ENCODE data around the gene CST8. TPM values are rescaled to one million over a fixed set of nuclear protein-coding genes. Genes with fewer than 3 reads are reported as not detected.

CST8 gene
- total RNA-seq, 1 experiment from 2014 or later, result not detected

DNA sequence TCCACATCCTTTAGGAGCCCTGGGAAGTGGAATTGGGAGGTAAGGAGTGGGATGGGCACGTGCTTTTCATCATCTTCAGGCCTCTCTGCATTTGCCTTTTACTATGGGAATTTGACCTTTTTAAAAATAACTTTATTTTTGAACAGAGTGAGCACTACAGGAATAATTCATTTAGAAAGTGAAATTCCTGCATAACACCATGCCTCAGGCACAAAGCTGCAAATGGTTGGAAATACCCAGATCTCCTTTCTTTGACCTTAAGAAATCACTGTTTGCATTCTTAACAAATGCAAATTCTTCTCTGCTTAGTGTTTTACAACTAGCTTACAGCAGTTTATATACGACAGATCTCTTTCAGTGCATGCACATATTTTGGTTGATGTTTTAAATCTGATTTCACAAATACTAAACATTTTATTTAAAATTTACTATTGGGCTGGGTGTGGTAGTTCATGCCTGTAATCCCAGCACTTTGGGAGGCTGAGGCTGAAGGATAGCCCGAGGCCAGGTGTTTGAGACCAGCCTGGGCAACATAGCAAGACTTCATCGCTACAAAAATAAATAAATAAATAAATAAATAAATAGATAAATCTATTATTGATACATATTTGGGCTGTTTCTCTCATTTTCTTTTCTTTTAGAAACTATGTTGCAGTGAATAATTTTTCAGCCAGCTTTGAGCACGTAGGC lies 24.5 kb downstream of the CST8 start:
- H3K9me3 ChIP-seq (ENCODE audit: control insufficient read depth, insufficient read depth, low read depth, low read length), result no peaks in the 10 kb centered on the region
- intact Hi-C loops (cut with micrococcal nuclease; ENCODE audit: unreplicated experiment), result no loop called here
- ChIA-PET CTCF (no interaction called here), POLR2A (no interaction called here)
- no TSS peak for BruUV-seq (replicated peaks)
- no peak for DNase-seq (ENCODE audit: low read depth, low spot score)
- in situ Hi-C loops (cut with HindIII; ENCODE audit: low pct_unique_long_range_greater_than_20kb, low sequenced_read_pairs), result no loop called here
- H3K4me3 ChIP-seq (ENCODE audit: low read depth in 2 of 2, low read length in 2 of 2), result no peak overlapping the region
- no peaks in the 10 kb centered on the region for H3K36me3 ChIP-seq (ENCODE audit: control insufficient read depth, insufficient read depth, low read length)
- no peak for ATAC-seq
- H3K27ac ChIP-seq (ENCODE audit: low read length), result no peak overlapping the region
- no peaks in the 10 kb centered on the region for H3K4me1 ChIP-seq (ENCODE audit: control insufficient read depth, insufficient read depth, low read length)
- H3K27me3 ChIP-seq (ENCODE audit: control insufficient read depth, insufficient read depth, low read length), result 0 out of 2 replicates have a peak, but pooled peaks cover 2% of the 10 kb centered on the region
- TF ChIP-seq POLR2AphosphoS5 (IDR thresholded peaks at IDR 0.05; ENCODE audit: low read depth, low read length), result no peak
- TF ChIP-seq, protein P1, sequence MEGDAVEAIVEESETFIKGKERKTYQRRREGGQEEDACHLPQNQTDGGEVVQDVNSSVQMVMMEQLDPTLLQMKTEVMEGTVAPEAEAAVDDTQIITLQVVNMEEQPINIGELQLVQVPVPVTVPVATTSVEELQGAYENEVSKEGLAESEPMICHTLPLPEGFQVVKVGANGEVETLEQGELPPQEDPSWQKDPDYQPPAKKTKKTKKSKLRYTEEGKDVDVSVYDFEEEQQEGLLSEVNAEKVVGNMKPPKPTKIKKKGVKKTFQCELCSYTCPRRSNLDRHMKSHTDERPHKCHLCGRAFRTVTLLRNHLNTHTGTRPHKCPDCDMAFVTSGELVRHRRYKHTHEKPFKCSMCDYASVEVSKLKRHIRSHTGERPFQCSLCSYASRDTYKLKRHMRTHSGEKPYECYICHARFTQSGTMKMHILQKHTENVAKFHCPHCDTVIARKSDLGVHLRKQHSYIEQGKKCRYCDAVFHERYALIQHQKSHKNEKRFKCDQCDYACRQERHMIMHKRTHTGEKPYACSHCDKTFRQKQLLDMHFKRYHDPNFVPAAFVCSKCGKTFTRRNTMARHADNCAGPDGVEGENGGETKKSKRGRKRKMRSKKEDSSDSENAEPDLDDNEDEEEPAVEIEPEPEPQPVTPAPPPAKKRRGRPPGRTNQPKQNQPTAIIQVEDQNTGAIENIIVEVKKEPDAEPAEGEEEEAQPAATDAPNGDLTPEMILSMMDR (IDR thresholded peaks at IDR 0.05), result no peak
- TF ChIP-seq, protein P2, sequence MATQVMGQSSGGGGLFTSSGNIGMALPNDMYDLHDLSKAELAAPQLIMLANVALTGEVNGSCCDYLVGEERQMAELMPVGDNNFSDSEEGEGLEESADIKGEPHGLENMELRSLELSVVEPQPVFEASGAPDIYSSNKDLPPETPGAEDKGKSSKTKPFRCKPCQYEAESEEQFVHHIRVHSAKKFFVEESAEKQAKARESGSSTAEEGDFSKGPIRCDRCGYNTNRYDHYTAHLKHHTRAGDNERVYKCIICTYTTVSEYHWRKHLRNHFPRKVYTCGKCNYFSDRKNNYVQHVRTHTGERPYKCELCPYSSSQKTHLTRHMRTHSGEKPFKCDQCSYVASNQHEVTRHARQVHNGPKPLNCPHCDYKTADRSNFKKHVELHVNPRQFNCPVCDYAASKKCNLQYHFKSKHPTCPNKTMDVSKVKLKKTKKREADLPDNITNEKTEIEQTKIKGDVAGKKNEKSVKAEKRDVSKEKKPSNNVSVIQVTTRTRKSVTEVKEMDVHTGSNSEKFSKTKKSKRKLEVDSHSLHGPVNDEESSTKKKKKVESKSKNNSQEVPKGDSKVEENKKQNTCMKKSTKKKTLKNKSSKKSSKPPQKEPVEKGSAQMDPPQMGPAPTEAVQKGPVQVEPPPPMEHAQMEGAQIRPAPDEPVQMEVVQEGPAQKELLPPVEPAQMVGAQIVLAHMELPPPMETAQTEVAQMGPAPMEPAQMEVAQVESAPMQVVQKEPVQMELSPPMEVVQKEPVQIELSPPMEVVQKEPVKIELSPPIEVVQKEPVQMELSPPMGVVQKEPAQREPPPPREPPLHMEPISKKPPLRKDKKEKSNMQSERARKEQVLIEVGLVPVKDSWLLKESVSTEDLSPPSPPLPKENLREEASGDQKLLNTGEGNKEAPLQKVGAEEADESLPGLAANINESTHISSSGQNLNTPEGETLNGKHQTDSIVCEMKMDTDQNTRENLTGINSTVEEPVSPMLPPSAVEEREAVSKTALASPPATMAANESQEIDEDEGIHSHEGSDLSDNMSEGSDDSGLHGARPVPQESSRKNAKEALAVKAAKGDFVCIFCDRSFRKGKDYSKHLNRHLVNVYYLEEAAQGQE (IDR thresholded peaks at IDR 0.05; ENCODE audit: insufficient read depth in 1 of 2, low read depth in 2 of 2, low read length in 1 of 2), result no peak
- TF ChIP-seq TCF7L2 (IDR thresholded peaks at IDR 0.05; ENCODE audit: low read depth, low read length), result no peak
- no peak for TF ChIP-seq SIN3A (IDR thresholded peaks at IDR 0.05; ENCODE audit: borderline replicate concordance, insufficient read depth, low read depth, low read length)

DNA sequence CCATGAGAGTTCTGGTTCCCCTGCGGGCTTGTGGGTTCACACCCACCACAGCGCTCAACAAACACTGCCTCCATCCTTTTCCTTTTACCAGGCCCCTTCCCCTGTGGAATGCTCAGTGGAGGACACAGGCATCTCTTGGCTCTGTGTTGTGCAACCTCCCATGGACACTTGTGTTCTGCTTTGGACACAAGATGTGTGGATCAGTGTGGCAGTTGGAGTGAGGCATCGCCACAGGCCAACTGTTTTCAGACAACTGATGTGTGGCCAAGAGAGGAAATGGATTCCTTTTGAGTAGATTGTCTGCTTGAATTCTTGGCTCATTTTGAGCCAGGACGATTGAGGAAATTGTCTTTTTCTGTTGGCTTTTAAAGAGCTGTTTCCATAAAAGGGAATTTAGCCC lies 26.8 kb downstream of the CST8 start:
- CTCF ChIA-PET, result no interaction called here
- Histone ChIP-seq H3K4me3 (ENCODE audit: low read depth in 2 of 2, low read length in 2 of 2) (no peak overlapping the region), H3K4me1 (ENCODE audit: control insufficient read depth, insufficient read depth, low read length) (no peaks in the 10 kb centered on the region), H3K27ac (ENCODE audit: low read length) (no peak overlapping the region), H3K27me3 (ENCODE audit: control insufficient read depth, insufficient read depth, low read length) (0 out of 2 replicates have a peak, but pooled peaks cover 2% of the 10 kb centered on the region), H3K9me3 (ENCODE audit: control insufficient read depth, insufficient read depth, low read depth, low read length) (no peaks in the 10 kb centered on the region), H3K36me3 (ENCODE audit: control insufficient read depth, insufficient read depth, low read length) (no peaks in the 10 kb centered on the region)
- BruUV-seq (replicated peaks), result no TSS peak
- in situ Hi-C loops (cut with HindIII; ENCODE audit: low pct_unique_long_range_greater_than_20kb, low sequenced_read_pairs) (no loop called here), intact Hi-C loops (cut with micrococcal nuclease; ENCODE audit: unreplicated experiment) (no loop called here)
- DNase-seq (ENCODE audit: low read depth, low spot score) (no peak), ATAC-seq (no peak)
- TF ChIP-seq, protein P2 (IDR thresholded peaks at IDR 0.05; ENCODE audit: insufficient read depth in 1 of 2, low read depth in 2 of 2, low read length in 1 of 2), result no peak
- TF ChIP-seq SIN3A (IDR thresholded peaks at IDR 0.05; ENCODE audit: borderline replicate concordance, insufficient read depth, low read depth, low read length) (no peak), TCF7L2 (IDR thresholded peaks at IDR 0.05; ENCODE audit: low read depth, low read length) (no peak), POLR2AphosphoS5 (IDR thresholded peaks at IDR 0.05; ENCODE audit: low read depth, low read length) (no peak)
- TF ChIP-seq, protein P1 (IDR thresholded peaks at IDR 0.05), result no peak
- POLR2A ChIA-PET, result no interaction called here

Data from Panc1 (cell line).